Epithelial cell of proximal tubule (primary cell): Measurements from ENCODE around the gene CELSR1. TPM values are rescaled to one million over a fixed set of nuclear protein-coding genes. Genes with fewer than 3 reads are reported as not detected.

Experiments
- DNase-seq: peaks from one replicate; pipeline ENCODE4 v3.0.0-alpha.2; 2011; ENCODE audit warnings: low read depth
- H3K4me3 ChIP-seq: 2 replicates; pipeline ENCODE4 v1.5.1; 2011; ENCODE audit warnings: low read depth, mild to moderate bottlenecking, low read length
- total RNA-seq: library from RNA; depleted of rRNA; stranded (reverse); fragments of >200 nt; gene quantifications from 2 replicates; pipeline ENCODE4 v1.2.3, GENCODE V29; 2015
- TF ChIP-seq, protein P1 (sequence below): conservative IDR thresholded peaks from 2 replicates; pipeline ENCODE4 v1.5.1; 2012; ENCODE audit warnings: low read depth, mild to moderate bottlenecking, low read length

Gene CELSR1
- total RNA-seq, 1 donor from 2014 or later: 85.0 TPM

DNA sequence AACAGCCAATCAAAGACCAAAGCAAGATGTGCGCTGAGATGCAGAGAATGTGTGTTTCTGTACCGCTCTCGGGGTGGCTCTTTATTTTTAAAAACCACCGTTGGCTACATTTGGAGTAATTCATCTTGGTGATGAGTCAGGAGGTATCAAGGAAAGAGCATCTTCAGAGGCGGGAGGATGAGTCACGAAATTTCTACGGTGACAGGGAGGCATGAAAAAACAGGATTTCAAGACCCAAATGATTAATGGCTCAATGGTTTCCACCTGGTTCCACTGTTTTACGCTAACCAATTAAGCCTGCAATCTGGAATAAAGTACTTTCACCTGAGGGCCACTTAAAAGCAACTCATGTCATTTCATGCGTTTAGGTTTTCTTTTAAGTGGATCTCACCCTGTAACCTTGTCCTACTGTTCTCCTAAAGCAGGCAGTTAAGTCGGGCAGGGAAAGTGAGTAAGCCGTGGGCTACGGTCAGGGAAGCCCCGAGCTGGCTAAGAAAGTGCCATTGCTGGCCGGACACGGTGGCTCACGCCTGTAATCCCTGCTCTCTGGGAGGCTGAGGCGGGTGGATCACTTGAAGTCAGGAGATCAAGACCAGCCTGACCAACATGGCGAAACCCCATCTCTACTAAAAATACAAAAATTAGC, 74.6 kb downstream of the CELSR1 start:
- H3K4me3 ChIP-seq: no peak overlapping the region
- no peak for DNase-seq
- TF ChIP-seq, protein P1, sequence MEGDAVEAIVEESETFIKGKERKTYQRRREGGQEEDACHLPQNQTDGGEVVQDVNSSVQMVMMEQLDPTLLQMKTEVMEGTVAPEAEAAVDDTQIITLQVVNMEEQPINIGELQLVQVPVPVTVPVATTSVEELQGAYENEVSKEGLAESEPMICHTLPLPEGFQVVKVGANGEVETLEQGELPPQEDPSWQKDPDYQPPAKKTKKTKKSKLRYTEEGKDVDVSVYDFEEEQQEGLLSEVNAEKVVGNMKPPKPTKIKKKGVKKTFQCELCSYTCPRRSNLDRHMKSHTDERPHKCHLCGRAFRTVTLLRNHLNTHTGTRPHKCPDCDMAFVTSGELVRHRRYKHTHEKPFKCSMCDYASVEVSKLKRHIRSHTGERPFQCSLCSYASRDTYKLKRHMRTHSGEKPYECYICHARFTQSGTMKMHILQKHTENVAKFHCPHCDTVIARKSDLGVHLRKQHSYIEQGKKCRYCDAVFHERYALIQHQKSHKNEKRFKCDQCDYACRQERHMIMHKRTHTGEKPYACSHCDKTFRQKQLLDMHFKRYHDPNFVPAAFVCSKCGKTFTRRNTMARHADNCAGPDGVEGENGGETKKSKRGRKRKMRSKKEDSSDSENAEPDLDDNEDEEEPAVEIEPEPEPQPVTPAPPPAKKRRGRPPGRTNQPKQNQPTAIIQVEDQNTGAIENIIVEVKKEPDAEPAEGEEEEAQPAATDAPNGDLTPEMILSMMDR: no peak

DNA sequence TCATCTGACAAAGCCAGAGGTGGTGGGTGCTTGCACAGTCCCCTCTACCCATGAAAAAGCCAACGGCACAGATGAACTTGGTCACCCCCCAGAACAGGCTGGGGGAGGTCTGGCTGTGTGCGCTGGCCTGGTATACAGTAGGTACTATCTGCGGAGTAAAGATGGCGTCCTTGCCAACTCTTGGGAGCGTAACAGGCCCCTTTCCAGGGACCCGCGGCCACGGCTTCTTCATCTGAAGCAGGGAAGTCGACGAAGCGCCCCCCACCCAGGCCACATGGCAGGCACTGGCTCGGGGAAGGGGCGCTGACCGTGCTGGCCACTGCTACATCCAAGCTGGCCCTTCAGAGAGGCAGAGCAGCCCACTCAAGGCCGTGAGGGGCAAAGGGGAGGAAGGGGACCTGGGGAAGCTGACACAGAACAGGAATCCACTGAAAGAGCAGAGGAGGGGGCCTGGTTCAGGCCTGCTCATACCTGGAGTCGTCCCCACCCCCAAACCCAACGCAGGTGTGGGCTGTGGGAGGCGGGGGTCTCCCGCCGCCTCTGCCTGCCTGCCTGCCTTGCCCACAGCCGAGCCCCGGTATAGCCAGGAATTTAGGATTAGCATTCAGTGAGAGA, 75.7 kb downstream of the CELSR1 start:
- no peak overlapping the region for H3K4me3 ChIP-seq
- TF ChIP-seq, protein P1: no peak
- DNase-seq: no peak

DNA sequence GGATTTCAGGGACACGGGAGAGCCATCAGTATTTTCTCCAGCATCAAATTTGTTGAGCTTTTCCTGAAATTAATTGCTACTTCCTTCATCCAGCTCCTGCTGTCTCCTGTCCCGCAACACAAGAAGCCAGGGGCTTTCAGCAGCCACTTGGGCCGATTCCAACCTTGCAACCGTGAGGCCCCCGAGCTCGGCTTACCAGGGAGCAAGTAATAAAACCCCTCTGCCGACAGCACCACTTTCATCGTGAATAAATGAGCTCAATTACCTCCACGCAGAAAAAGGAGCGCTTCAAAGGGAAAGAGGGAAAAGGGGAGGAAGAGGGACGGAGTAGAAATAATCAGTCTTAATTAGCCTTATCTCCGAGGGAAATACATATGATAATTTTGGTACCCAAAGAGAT, 76.6 kb downstream of the CELSR1 start:
- DNase-seq: no peak
- TF ChIP-seq, protein P1: no peak
- no peak overlapping the region for H3K4me3 ChIP-seq

DNA sequence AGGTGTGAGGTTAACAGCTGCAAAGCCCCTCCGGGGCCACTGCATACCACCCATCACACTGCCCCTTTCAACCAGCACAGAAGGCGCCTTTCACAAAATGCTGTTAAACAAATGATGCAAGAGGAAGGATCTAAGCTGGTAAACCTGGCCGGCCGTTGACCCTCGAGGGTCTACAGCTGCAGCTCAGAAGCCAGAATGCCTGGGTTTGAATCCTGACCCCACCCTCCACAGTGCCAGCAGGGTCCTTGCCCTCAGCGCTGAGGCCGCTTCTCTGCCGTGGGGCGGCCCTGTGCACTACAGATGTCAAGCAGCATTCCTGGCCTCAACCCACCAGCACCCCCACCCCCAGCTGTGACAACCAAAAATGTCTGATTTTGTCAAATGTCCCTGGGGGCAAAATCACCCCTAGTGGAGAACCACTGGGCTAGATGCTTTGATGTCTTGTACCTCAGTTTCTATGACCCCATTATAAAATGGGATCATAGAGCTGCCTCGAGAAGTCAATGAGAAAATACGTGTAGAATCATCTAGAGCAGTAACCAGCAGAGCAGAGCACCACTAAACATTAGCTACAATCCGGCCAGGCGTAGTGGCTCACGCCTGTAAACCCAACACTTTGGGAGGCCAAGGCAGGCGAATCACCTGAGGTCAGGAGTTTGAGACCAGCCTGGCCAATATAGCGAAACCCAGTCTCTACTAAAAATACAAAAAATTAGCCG, 77.9 kb downstream of the CELSR1 start:
- no peak overlapping the region for H3K4me3 ChIP-seq
- TF ChIP-seq, protein P1: no peak
- DNase-seq: no peak

DNA sequence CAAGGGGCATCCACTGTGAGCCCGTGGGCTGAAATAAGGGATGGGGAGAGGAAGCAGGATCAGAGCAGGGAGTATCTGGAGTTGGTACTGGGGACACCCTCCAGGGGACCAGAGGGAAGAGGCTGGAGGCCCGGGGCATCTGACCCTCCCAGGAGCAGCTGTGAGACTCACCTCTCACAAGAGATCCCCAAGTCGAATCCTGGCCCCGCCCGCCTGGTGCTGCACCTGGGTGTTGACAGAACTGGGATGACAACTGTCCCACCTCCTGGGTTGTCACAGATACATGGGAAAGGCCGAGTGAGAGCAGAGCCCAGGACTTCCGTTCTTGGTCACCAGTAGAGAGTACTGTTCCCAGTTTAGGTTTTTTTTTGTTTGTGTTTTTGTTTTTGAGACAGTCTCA, 78.9 kb downstream of the CELSR1 start:
- TF ChIP-seq, protein P1: no peak
- no peak for DNase-seq
- no peak overlapping the region for H3K4me3 ChIP-seq

DNA sequence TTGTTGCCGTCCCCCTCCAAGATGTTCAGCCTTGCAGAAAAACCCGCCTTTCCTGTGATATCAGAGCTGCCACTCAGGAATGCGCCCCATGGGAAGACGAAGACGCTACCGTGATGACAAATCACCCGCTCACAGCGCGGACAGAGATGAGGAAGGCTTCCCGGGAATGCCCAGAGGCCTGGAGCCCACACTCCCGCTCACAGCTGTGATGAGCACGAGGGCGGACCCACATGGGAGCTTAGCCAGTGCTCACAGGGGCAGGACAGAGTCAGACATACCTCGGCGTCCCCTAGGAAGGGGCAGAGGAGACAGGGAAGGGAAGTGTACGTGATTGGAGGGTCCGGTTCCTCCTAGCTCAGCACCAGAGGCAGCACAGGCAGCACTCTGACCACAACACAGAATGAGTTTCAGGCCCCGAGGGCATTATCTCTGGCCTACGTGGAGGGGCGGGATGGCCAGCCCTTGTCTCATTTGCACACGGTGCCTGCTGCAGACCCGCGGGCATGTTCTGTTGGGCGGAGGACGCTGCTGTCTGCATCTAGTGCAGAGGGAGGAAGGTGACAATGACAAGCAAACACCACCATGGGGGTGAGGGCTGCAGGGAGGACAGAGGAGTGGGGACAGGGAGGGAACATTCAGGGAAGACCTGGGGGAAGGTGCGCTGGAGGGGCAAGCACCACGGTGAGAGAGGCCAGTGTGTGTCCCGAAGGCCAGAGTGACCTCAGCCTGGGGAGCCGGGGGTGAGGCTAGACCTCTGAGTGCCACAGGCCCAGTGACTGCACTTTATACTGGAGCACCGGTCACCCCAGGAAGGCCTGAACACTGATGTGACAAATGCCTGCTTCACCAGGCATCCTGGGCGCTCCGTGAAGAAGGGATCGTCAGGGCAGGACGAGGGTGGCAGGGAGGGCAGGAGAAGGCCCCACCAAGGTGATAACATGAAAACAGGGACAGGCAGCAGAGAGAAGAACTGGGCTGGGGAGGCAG, 79.6 kb downstream of the CELSR1 start:
- TF ChIP-seq, protein P1: no peak
- no peak for DNase-seq
- no peak overlapping the region for H3K4me3 ChIP-seq
